ENCODE data around the gene OST4.

Gene OST4

GRCh38 chr2:27050996-27051901 is 20.2 kb downstream of the OST4 start, which contains the start of gene AGBL5:
TSS of gene AGBL5 (plus strand) at chr2:27051668. CDS start at chr2:27052959, 1,291 bp downstream.
- peak; percentile 97 for DNase-seq

DNA sequence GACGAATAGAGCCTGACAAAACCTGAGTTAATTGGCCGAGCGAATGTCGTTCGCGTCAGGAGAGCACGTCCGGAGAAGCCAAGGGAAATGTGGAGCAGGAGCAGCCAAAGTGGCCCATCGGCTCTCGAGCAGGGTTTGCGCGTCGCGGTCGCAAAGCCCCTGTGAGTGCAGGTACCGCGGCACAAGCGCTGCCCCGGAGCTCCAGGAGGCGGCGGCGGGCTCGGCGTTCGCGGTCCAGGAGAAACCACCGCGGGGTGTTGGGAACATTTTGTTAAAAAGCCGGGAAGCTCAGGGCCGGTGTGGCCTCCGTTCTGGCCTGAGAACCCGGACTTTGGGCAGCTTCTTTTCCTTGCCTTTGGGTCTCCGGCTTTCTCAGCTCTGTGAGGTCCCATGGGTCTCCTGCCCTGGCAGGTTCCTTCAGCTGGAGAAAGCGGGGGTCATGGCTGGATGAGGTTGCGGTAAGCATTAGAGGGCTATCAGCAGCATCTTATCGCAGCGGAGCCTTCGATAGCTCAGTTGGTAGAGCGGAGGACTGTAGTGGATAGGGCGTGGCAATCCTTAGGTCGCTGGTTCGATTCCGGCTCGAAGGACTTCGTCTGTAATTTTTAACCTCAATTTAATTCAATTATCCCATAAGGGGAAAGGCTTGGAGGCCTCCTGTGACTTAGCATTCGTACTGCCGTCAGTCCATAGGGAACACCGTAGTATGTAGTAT is 21.0 kb downstream of the OST4 start:
- DNase-seq: peak; percentile 92

- DNase-seq: peak; percentile 61
Measured at GRCh38 chr2:27049422-27050280, 21.8 kb downstream of the OST4 start.

DNA sequence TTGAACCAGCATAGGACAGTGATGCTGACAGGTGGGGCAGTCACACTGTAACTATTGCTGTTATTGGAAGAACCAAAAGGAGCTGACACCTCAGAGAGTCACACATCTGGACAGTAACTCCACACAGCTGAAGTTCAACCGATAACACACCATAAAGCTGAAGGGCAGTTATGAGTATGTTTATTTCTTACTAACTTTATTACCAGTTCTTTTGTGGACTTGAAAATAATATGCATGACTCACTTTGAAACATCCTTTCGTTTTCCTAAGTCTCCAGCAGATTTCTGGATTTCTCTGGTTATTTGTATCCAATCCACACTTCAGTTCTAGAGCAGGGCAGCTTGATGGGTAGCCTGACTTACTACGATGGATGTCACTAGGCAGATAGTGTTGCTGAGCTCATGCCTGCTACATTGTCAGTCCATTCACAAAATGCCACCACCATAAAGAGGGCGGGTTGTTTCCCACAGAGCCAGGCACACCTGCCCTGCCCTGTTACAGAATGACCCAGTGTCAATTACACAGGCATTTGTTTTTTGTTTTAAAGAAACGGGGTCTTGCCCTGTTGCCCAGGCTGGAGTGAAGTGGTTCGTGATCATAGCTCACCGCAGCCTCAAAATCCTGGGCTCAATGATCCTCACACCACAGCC is 28.3 kb downstream of the OST4 start:
- no peak for DNase-seq

DNA sequence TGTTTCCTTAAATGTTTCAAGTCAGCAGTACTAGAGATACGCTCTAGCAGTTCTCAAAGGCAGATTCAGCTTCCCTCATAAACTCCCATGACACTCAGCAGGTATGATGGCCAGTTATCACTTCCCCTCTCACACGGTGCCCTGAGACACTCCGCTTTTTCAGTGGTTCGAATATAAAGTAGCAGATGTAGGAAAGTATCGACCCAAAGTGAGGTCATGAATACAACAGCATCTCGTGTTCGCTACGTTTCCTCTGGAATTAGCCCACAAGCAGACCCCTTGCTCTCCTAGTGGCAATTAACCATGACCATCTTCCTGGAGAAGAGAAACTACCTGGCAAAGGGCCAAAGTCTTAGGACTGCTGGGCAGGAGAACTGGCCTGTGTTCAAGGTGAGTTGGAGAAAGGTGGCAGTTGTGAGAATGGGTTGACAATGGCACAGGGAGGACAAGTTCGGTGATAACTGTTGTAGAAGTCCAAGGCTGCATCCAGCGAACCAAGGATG is 29.2 kb downstream of the OST4 start:
- DNase-seq: peak; percentile 33

GRCh38 chr2:27041752-27042151 is 29.7 kb downstream of the OST4 start:
- no peak for DNase-seq

GRCh38 chr2:27040282-27040681 is 31.2 kb downstream of the OST4 start:
- DNase-seq: no peak

GRCh38 chr2:27039871-27040270 is 31.6 kb downstream of the OST4 start:
- no peak for DNase-seq

GRCh38 chr2:27039426-27039825 is 32.0 kb downstream of the OST4 start:
- no peak for DNase-seq

DNA sequence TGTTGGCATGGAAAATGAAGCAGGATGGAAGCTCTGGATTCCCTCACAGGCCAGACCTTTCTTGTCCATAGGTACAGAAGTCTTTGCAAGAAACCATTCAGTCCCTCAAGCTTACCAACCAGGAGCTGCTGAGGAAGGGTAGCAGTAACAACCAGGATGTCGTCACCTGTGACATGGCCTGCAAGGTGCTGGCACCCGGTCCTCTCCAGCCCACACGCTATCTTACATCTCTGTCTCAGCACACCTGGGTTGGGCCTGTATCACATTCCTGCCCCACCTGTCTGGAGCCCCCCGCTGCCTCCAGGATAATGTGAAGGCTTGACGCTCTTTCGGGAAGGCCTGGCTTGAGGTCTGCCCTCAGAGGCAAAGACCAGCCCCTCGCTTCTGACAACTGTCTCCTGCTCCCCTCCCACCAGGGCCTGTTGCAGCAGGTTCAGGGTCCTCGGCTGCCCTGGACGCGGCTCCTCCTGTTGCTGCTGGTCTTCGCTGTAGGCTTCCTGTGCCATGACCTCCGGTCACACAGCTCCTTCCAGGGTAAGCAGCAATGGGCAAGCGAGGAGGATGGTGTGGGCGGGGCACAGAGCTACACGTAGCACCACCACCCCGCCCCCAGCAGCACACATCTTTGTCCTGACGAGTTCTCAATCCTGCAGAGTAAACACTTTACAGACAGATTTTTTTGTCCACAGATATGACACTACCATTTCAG is 32.7 kb downstream of the OST4 start:
- DNase-seq: no peak

GRCh38 chr2:27038012-27038411 is 33.4 kb downstream of the OST4 start:
- no peak for DNase-seq

DNA sequence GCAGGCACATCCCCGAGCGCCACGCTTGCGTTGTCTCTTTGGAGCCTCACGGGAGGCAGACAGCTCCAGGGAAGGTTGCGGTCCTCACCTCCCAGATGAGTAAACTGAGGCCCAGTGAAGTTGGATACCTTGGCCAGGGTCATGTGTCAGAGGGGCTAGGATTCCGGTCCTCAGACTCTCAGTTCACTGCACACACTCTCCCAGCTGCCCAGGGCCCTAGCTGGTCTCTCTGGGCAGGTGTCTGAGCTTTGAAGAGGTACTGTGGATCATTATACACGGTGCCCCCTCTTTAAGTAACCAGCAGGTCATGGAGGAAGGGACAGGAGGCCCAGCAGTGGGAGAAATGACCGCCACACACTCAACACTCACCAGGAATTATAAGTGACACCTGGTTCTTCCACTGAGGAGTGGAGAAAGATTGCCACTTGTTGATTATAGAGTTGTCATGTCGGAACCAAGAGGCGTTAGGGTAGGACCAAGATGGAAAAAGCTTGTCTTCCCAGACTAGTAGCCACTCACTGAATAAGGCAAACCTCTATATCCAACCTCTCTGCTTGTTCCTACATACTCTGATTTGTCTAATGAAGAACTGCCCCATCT is 38.1 kb downstream of the OST4 start:
- no peak for DNase-seq

- DNase-seq: peak; percentile 74
Measured at GRCh38 chr2:27032495-27033252, 38.8 kb downstream of the OST4 start, which contains the start of gene TMEM214. TSS of gene TMEM214 (plus strand) at chr2:27032965. CDS start at chr2:27033016, 51 bp downstream.

GRCh38 chr2:27029051-27029450 is 42.4 kb downstream of the OST4 start:
- no peak for DNase-seq

GRCh38 chr2:27027211-27027651 is 44.2 kb downstream of the OST4 start:
- no peak for DNase-seq

DNA sequence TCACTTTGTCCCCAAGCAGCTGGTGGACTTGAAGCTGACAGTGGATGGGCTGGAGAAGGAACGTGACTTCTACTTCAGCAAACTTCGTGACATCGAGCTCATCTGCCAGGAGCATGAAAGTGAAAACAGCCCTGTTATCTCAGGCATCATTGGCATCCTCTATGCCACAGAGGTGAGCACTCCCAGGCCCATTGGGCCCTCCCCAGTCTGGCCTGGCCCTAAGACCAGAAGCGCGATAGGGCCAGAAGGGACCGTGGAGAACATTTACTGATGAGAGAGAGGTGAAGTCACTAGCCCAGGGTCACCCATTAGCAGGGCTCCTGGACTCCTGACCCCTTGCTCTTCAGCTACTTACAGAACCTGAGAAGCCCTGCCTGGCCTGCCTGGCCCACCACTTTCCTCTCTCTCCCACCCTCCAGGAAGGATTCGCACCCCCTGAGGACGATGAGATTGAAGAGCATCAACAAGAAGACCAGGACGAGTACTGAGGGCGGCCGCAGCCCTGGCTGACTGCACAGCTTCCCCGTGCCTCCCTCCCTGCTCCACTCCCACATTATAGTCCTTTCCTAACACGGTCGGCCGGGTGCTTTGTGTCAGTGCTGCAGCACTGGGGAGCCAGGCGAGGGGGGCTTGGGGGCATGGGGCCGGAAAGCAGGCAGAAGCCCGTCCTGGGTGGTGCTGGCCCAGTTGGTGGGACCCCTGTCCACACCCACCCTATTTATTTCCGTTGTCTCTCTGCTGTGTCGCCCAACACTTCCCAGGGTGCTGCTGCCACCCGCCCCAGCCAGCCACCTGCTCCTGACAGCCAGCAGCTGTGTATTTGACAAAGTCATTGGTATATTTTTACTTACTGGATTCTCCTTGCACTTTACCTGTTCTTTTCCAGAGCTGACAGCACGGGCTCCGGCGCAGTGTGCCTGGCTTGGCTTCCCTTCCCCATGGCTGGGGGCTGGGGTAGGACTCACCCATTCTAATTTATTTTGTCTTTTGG is 45.3 kb downstream of the OST4 start:
- no peak for DNase-seq

GRCh38 chr2:27025281-27025800 is 46.1 kb downstream of the OST4 start:
- no peak for DNase-seq

- DNase-seq: no peak
Measured at GRCh38 chr2:27024812-27025211, 46.6 kb downstream of the OST4 start.

DNA sequence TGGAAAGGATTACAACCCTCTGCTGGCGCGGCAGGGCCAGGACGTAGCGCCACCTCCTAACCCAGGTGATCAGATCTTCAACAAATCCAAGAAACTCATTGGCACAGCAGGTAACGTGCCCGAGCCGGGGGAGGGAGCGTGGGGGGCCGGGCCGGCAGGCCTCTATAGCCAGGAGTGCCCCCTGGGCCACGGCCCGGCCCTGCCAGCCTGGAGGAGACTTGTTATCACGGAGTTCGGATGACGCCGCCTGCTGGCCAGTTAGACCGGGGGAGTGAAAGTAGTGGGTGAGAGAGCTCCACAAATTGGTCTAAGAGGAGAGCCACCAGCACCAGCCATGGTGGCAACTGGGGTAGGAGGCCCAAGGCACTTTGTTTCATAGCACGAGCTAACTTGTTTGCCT is 47.3 kb downstream of the OST4 start:
- no peak for DNase-seq

Measured in CD4-positive, alpha-beta T cell treated with Interferon gamma for 1 hour (primary cell).